ENCODE measurements around the gene CDH26.
"Not testable (repeated sequence)": the region's sequence is repeated elsewhere in the genome, so short reads cannot be mapped to it uniquely, and the experiment has no call there.

- not testable (repeated sequence) for TF ChIP-seq EZH2 (IDR thresholded peaks at IDR 0.05; ENCODE audit: insufficient read depth, poor library complexity, severe bottlenecking); EZH2phosphoT487 (IDR thresholded peaks at IDR 0.05; ENCODE audit: insufficient read depth, low read depth)
Measured at GRCh38 chr20:59957568-59957967, 655 bp upstream of the CDH26 start.

Data from GM23248 (cell line).